ENCODE data around the gene NNT. TPM values are rescaled to one million over a fixed set of nuclear protein-coding genes. Genes with fewer than 3 reads are reported as not detected.

Gene NNT
- total and polyA plus RNA-seq, 9 of the 15 experiments (the other 6 are each of a cell fraction or from before 2014, with no cell fraction given) = 21.9 to 68.6 (median 42.2) TPM

GRCh38 chr5:43631182-43631910 lies 28.4 kb downstream of the NNT start (continued):
- peak; percentile 16; the same call in 1 of the 2 replicates for TF ChIP-seq CBFA2T2 (conservative IDR thresholded peaks at IDR 0.05)
- no peak for TF ChIP-seq ETV5 (CRISPR knock-in tag; IDR thresholded peaks at IDR 0.05; ENCODE audit: low read depth)
- no peak for TF ChIP-seq CEBPG (CRISPR knock-in tag; IDR thresholded peaks at IDR 0.05)
- TF ChIP-seq CEBPG (tag; conservative IDR thresholded peaks at IDR 0.05 in 1 of 2, IDR thresholded peaks at IDR 0.05 in 1 of 2) = no peak
- TF ChIP-seq NR4A1 (CRISPR knock-in tag; IDR thresholded peaks at IDR 0.05) = no peak
- TF ChIP-seq NR4A1 (tag; IDR thresholded peaks at IDR 0.05) = no peak
- TF ChIP-seq GTF2E2 (tag; IDR thresholded peaks at IDR 0.05) = no peak
- TF ChIP-seq MGA (IDR thresholded peaks at IDR 0.05) = no peak
- no peak for TF ChIP-seq ZNF24 (IDR thresholded peaks at IDR 0.05)
- TF ChIP-seq CBX3 (IDR thresholded peaks at IDR 0.05; ENCODE audit: borderline replicate concordance in 1 of 2, low read length in 2 of 2) = 0 out of 3 replicates have a peak, but pooled peaks of 1 of the 2 experiments have one; percentile 70
- no peak for TF ChIP-seq PATZ1 (CRISPR knock-in tag; IDR thresholded peaks at IDR 0.05; ENCODE audit: borderline replicate concordance)
- peak; percentile 80 for TF ChIP-seq HMBOX1 (IDR thresholded peaks at IDR 0.05)
- TF ChIP-seq POLR2A (conservative IDR thresholded peaks at IDR 0.05) = no peak
- TF ChIP-seq TGIF2 (CRISPR knock-in tag; IDR thresholded peaks at IDR 0.05) = no peak

Data from K562 (cell line).